ENCODE data around the gene FIGN. TPM values are rescaled to one million over a fixed set of nuclear protein-coding genes. Genes with fewer than 3 reads are reported as not detected.

FIGN gene
- total RNA-seq, 5 donors from 2014 or later (not counting 1 experiment from before 2014, with no cell fraction given): 0.03 to 0.16 TPM; not detected in 3

DNA sequence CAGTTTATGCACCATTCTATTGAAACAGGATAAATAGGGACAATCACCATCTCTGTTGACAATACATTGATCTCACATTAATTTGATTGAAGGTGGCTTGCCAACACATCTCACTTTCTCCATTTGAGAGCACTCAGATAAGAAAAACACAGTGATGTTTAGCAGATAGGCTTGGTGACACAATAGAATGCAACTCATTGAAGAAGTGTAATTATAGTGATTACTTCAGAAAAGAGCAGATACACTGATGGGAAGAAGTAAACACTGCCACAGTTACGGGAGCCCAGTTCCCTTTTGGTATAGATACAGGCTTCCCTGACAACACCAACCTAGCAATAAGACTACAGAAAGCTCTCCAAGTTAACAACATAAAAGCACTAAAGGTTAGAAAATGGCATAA is 89.1 kb downstream of the FIGN start:
- ATAC-seq (replicated peaks in 1 of 4) (no peak), DNase-seq (no peak)
- Histone ChIP-seq H3K27me3 (replicated peaks in 1 of 2; ENCODE audit: control insufficient read depth in 2 of 2, extremely low read depth in 1 of 2, insufficient read depth in 2 of 2, low read length in 1 of 2) (no peaks in the 10 kb centered on the region), H3K9me3 (no peaks in the 10 kb centered on the region), H3K36me3 (ENCODE audit: control insufficient read depth in 2 of 2, extremely low read depth in 1 of 2, insufficient read depth in 1 of 2, low read length in 1 of 2) (no peaks in the 10 kb centered on the region), H3K27ac (ENCODE audit: low read length) (no peak overlapping the region), H3K4me3 (ENCODE audit: control insufficient read depth in 1 of 2, extremely low read depth in 1 of 2, low read length in 1 of 2) (no peak overlapping the region), H3K4me1 (ENCODE audit: control insufficient read depth in 1 of 2, extremely low read depth in 1 of 2, insufficient read depth in 2 of 2, low read length in 2 of 2) (no peaks in the 10 kb centered on the region)
- POLR2A ChIA-PET: no interaction called here
- H3K27me3 Mint-ChIP-seq: no peaks in the 10 kb centered on the region
- no peak overlapping the region for H3K4me3 Mint-ChIP-seq
- H3K4me1 Mint-ChIP-seq: no peaks in the 10 kb centered on the region
- H3K36me3 Mint-ChIP-seq: no peaks in the 10 kb centered on the region
- CTCF ChIA-PET: no interaction called here
- WGBS (ENCODE audit: insufficient coverage): no CpG with 5 or more reads among the region's 1 CpG
- H3K27ac Mint-ChIP-seq: no peak overlapping the region
- peaks cover 4 to 9% (median 4%) of the 10 kb centered on the region in 3 donors for H3K9me3 Mint-ChIP-seq

DNA sequence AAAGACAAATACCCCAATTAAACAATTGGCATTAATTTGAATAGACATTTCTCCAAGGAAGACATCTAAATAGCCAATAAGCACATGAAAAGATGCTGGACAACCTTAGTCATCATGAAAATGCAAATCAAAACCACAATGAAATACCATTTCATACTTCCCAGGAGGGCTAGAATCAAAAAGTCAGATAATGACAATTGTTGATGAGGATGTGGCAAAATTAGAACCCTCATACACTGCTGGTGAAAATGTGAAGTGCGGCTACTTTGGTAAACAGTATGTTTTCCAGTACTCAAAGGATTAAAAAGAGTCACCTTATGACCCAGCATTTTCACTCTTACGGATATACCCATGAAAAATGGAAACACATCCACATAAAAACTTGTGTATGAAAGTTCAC is 91.6 kb downstream of the FIGN start:
- Histone ChIP-seq H3K4me1 (ENCODE audit: control insufficient read depth in 1 of 2, extremely low read depth in 1 of 2, insufficient read depth in 2 of 2, low read length in 2 of 2) (no peaks in the 10 kb centered on the region), H3K27ac (ENCODE audit: low read length) (no peak overlapping the region), H3K4me3 (ENCODE audit: control insufficient read depth in 1 of 2, extremely low read depth in 1 of 2, low read length in 1 of 2) (no peak overlapping the region), H3K9me3 (no peaks in the 10 kb centered on the region), H3K36me3 (ENCODE audit: control insufficient read depth in 2 of 2, extremely low read depth in 1 of 2, insufficient read depth in 1 of 2, low read length in 1 of 2) (no peaks in the 10 kb centered on the region), H3K27me3 (replicated peaks in 1 of 2; ENCODE audit: control insufficient read depth in 2 of 2, extremely low read depth in 1 of 2, insufficient read depth in 2 of 2, low read length in 1 of 2) (no peaks in the 10 kb centered on the region)
- H3K4me3 Mint-ChIP-seq: no peak overlapping the region
- H3K4me1 Mint-ChIP-seq: no peaks in the 10 kb centered on the region
- no peaks in the 10 kb centered on the region for H3K27me3 Mint-ChIP-seq
- H3K36me3 Mint-ChIP-seq: no peaks in the 10 kb centered on the region
- no peak for DNase-seq
- H3K27ac Mint-ChIP-seq: no peak overlapping the region
- no peak for ATAC-seq (replicated peaks in 1 of 4)
- 100% methylated on average over 1 of the region's 2 CpGs for WGBS (ENCODE audit: insufficient coverage)
- ChIA-PET POLR2A (no interaction called here), CTCF (interaction anchor here in 1 of 2 donors (0.7 kb wide), 1 partner anchor 17 kb away, joined by 4 read pairs; no protein-coding TSS in a partner anchor)
- peaks cover 4 to 6% (median 4%) of the 10 kb centered on the region in 3 donors for H3K9me3 Mint-ChIP-seq

DNA sequence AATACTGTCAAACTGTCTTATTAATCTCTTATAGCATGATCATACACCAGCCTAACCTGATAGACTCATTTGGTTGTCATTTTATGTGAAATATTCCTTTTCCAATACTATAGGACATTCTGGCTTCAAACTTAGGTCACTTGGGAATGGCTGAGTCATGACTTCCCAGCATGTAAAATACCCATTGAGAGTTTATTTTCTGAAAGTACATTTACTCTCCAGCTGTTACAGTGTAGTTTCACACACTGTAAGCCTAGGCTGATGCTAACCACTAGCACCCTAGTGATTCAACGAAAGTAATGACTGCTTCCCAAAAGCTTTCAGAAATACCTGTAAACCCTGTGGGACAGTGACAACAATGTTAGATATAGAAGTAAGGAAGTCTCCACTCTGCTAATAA is 93.8 kb downstream of the FIGN start:
- H3K27me3 ChIP-seq (replicated peaks in 1 of 2; ENCODE audit: control insufficient read depth in 2 of 2, extremely low read depth in 1 of 2, insufficient read depth in 2 of 2, low read length in 1 of 2): no peaks in the 10 kb centered on the region
- WGBS (ENCODE audit: insufficient coverage): no CpG with 5 or more reads among the region's 1 CpG
- no peak overlapping the region for H3K4me3 ChIP-seq (ENCODE audit: control insufficient read depth in 1 of 2, extremely low read depth in 1 of 2, low read length in 1 of 2)
- Mint-ChIP-seq H3K4me1 (no peaks in the 10 kb centered on the region), H3K4me3 (no peak overlapping the region), H3K36me3 (no peaks in the 10 kb centered on the region), H3K9me3 (peaks cover 0 to 2% (median 0%) of the 10 kb centered on the region in 3 donors), H3K27ac (no peak overlapping the region), H3K27me3 (no peaks in the 10 kb centered on the region)
- no peaks in the 10 kb centered on the region for H3K9me3 ChIP-seq
- ATAC-seq (replicated peaks in 1 of 4) (no peak), DNase-seq (no peak)
- no peaks in the 10 kb centered on the region for H3K4me1 ChIP-seq (ENCODE audit: control insufficient read depth in 1 of 2, extremely low read depth in 1 of 2, insufficient read depth in 2 of 2, low read length in 2 of 2)
- ChIA-PET POLR2A (no interaction called here), CTCF (no interaction called here)
- H3K27ac ChIP-seq (ENCODE audit: low read length): no peak overlapping the region
- no peaks in the 10 kb centered on the region for H3K36me3 ChIP-seq (ENCODE audit: control insufficient read depth in 2 of 2, extremely low read depth in 1 of 2, insufficient read depth in 1 of 2, low read length in 1 of 2)

DNA sequence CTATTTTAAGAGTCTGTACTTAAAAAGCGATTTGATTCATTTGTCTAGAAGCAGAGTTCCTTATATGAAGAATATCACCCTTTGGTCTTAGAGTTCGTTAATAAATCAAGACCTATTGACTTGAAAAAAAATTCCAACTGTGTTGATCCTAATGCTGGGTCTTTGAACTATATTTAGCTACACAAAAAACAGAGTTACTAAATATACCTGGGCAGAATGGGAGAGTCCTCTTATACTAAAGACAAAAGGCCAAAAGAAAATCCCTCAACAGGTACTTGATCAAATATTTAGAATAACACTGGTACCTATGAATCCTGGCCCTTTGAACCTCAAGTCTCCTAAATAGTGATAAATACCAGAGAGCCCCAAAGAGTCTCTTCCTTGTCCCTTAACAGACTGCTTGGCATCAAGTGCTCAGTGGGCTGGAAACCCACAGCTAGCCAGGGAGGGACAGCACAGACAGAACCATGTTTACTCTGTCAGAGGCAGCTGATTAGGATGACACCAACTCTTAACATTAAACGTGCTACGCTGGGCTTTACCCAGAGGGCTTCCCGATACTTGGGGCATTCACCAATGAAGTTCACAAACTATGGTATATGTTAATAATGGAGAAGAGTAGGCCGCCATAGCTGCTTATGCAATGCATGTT is 95.1 kb downstream of the FIGN start:
- H3K9me3 Mint-ChIP-seq: peaks cover 0 to 2% (median 0%) of the 10 kb centered on the region in 3 donors
- H3K4me1 Mint-ChIP-seq: no peaks in the 10 kb centered on the region
- H3K27me3 Mint-ChIP-seq: no peaks in the 10 kb centered on the region
- Histone ChIP-seq H3K36me3 (ENCODE audit: control insufficient read depth in 2 of 2, extremely low read depth in 1 of 2, insufficient read depth in 1 of 2, low read length in 1 of 2) (no peaks in the 10 kb centered on the region), H3K27me3 (replicated peaks in 1 of 2; ENCODE audit: control insufficient read depth in 2 of 2, extremely low read depth in 1 of 2, insufficient read depth in 2 of 2, low read length in 1 of 2) (no peaks in the 10 kb centered on the region), H3K4me1 (ENCODE audit: control insufficient read depth in 1 of 2, extremely low read depth in 1 of 2, insufficient read depth in 2 of 2, low read length in 2 of 2) (no peaks in the 10 kb centered on the region), H3K9me3 (no peaks in the 10 kb centered on the region), H3K27ac (ENCODE audit: low read length) (no peak overlapping the region), H3K4me3 (ENCODE audit: control insufficient read depth in 1 of 2, extremely low read depth in 1 of 2, low read length in 1 of 2) (no peak overlapping the region)
- no peak overlapping the region for H3K27ac Mint-ChIP-seq
- no peaks in the 10 kb centered on the region for H3K36me3 Mint-ChIP-seq
- DNase-seq (no peak), ATAC-seq (replicated peaks in 1 of 4) (no peak)
- CTCF ChIA-PET: no interaction called here
- no peak overlapping the region for H3K4me3 Mint-ChIP-seq
- no CpG with 5 or more reads among the region's 6 CpGs for WGBS (ENCODE audit: insufficient coverage)
- POLR2A ChIA-PET: no interaction called here

DNA sequence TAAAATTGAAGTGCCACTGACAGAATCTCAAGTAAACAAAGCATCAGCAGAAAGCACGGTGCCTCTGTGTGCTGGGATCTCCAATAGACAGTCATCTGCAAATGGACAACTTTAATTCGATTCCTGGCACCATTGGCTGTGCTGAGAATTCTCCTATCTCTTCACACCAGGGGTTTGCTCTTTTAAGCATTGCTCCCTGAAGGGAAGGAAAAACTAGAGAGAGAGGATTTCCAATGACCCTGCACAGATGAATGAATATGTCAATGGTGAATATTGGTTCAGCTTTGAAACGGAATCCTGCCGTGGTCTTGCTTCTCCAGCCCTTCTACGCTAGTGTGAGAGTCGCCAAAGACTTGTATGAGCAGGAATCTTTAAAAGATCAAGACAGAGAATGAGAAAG is 97.9 kb downstream of the FIGN start:
- H3K4me1 Mint-ChIP-seq: no peaks in the 10 kb centered on the region
- ChIA-PET POLR2A (no interaction called here), CTCF (no interaction called here)
- Histone ChIP-seq H3K4me3 (ENCODE audit: control insufficient read depth in 1 of 2, extremely low read depth in 1 of 2, low read length in 1 of 2) (no peak overlapping the region), H3K9me3 (no peaks in the 10 kb centered on the region), H3K36me3 (ENCODE audit: control insufficient read depth in 2 of 2, extremely low read depth in 1 of 2, insufficient read depth in 1 of 2, low read length in 1 of 2) (no peaks in the 10 kb centered on the region), H3K27ac (ENCODE audit: low read length) (no peak overlapping the region), H3K27me3 (replicated peaks in 1 of 2; ENCODE audit: control insufficient read depth in 2 of 2, extremely low read depth in 1 of 2, insufficient read depth in 2 of 2, low read length in 1 of 2) (no peaks in the 10 kb centered on the region), H3K4me1 (ENCODE audit: control insufficient read depth in 1 of 2, extremely low read depth in 1 of 2, insufficient read depth in 2 of 2, low read length in 2 of 2) (no peaks in the 10 kb centered on the region)
- H3K27me3 Mint-ChIP-seq: no peaks in the 10 kb centered on the region
- no peak overlapping the region for H3K27ac Mint-ChIP-seq
- WGBS (ENCODE audit: insufficient coverage): 83% methylated on average over 2 of the region's 6 CpGs
- no peaks in the 10 kb centered on the region for H3K36me3 Mint-ChIP-seq
- no peak for DNase-seq
- peaks cover 3 to 4% (median 4%) of the 10 kb centered on the region in 3 donors for H3K9me3 Mint-ChIP-seq
- no peak overlapping the region for H3K4me3 Mint-ChIP-seq
- ATAC-seq (replicated peaks in 1 of 4): no peak

DNA sequence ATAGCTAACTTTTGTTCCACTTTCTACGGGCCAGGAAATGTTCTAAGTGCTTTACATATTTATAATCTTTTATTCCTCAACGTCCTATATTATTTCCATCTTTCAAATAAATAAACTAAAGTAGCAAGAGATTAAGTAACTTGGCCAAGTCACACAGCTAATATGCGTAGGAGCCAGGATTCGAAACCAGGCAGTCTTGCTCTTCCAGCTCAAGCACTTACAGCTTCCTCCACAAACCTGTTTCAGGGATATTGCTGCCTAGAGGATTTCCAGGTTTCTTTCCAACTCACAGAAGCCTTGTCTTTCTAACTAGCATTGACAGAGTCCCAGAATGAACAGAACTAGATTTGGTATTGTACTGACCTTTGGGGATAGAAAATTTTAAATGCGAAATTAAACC is 102.5 kb downstream of the FIGN start:
- Mint-ChIP-seq H3K27ac (no peak overlapping the region), H3K9me3 (peaks cover 7 to 16% (median 9%) of the 10 kb centered on the region in 3 donors), H3K4me1 (no peaks in the 10 kb centered on the region), H3K36me3 (no peaks in the 10 kb centered on the region), H3K27me3 (no peaks in the 10 kb centered on the region), H3K4me3 (no peak overlapping the region)
- ChIA-PET POLR2A (no interaction called here), CTCF (no interaction called here)
- no peaks in the 10 kb centered on the region for H3K27me3 ChIP-seq (replicated peaks in 1 of 2; ENCODE audit: control insufficient read depth in 2 of 2, extremely low read depth in 1 of 2, insufficient read depth in 2 of 2, low read length in 1 of 2)
- H3K27ac ChIP-seq (ENCODE audit: low read length): no peak overlapping the region
- no peaks in the 10 kb centered on the region for H3K36me3 ChIP-seq (ENCODE audit: control insufficient read depth in 2 of 2, extremely low read depth in 1 of 2, insufficient read depth in 1 of 2, low read length in 1 of 2)
- H3K9me3 ChIP-seq: no peaks in the 10 kb centered on the region
- ATAC-seq (replicated peaks in 1 of 4): no peak
- no peak overlapping the region for H3K4me3 ChIP-seq (ENCODE audit: control insufficient read depth in 1 of 2, extremely low read depth in 1 of 2, low read length in 1 of 2)
- DNase-seq: no peak
- H3K4me1 ChIP-seq (ENCODE audit: control insufficient read depth in 1 of 2, extremely low read depth in 1 of 2, insufficient read depth in 2 of 2, low read length in 2 of 2): no peaks in the 10 kb centered on the region
- no CpG with 5 or more reads among the region's 5 CpGs for WGBS (ENCODE audit: insufficient coverage)

DNA sequence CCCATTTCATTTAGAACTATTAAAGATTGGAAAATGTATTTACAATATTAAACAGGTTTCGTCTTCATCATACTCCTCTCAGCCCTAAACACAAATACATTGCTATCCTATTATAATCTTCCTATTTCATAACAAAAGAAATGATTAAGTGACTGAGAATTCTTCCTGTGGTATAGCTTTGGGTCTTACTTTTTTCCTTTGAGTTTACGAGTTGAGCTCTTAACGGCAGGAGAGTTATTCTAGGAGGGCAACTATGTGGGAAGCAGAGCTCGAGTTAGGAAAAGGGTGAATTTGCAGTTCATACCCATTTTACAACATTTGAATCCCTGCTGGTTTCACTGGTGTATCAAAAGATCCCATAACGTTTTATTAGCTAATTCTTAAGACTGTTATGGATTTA is 105.0 kb downstream of the FIGN start:
- ATAC-seq (replicated peaks in 1 of 4) (no peak), DNase-seq (no peak)
- Histone ChIP-seq H3K36me3 (ENCODE audit: control insufficient read depth in 2 of 2, extremely low read depth in 1 of 2, insufficient read depth in 1 of 2, low read length in 1 of 2) (no peaks in the 10 kb centered on the region), H3K4me1 (ENCODE audit: control insufficient read depth in 1 of 2, extremely low read depth in 1 of 2, insufficient read depth in 2 of 2, low read length in 2 of 2) (no peaks in the 10 kb centered on the region), H3K27ac (ENCODE audit: low read length) (no peak overlapping the region), H3K27me3 (replicated peaks in 1 of 2; ENCODE audit: control insufficient read depth in 2 of 2, extremely low read depth in 1 of 2, insufficient read depth in 2 of 2, low read length in 1 of 2) (no peaks in the 10 kb centered on the region), H3K4me3 (ENCODE audit: control insufficient read depth in 1 of 2, extremely low read depth in 1 of 2, low read length in 1 of 2) (no peak overlapping the region), H3K9me3 (no peaks in the 10 kb centered on the region)
- H3K4me3 Mint-ChIP-seq: no peak overlapping the region
- peaks cover 7 to 16% (median 9%) of the 10 kb centered on the region in 3 donors for H3K9me3 Mint-ChIP-seq
- ChIA-PET POLR2A (interaction anchor here in 1 of 2 donors (0.6 kb wide), 1 partner anchor 35 kb away, joined by 4 read pairs; no protein-coding TSS in a partner anchor), CTCF (no interaction called here)
- no peaks in the 10 kb centered on the region for H3K27me3 Mint-ChIP-seq
- no peaks in the 10 kb centered on the region for H3K4me1 Mint-ChIP-seq
- no peaks in the 10 kb centered on the region for H3K36me3 Mint-ChIP-seq
- no peak overlapping the region for H3K27ac Mint-ChIP-seq
- no CpG with 5 or more reads among the region's 5 CpGs for WGBS (ENCODE audit: insufficient coverage)
